K562 (cell line): ENCODE results near the gene OR8B3. TPM values are rescaled to one million over a fixed set of nuclear protein-coding genes. Genes with fewer than 3 reads are reported as not detected.
"Not testable (repeated sequence)": the region's sequence is repeated elsewhere in the genome, so short reads cannot be mapped to it uniquely, and the experiment has no call there.

ENCODE experiments used
- ATAC-seq: fragments of 200-7000 bp; cut with Tn5 transposase; 3 replicates; pipeline ENCODE4 v1.9.1; 2020; ENCODE audit warnings: moderate library complexity
- BruUV-seq: library from RNA; stranded (reverse); fragments of 400-500 nt; replicated peaks from 2 replicates; lab custom pipeline; 2021; lab: Mats Ljungman, UMichigan
- CTCF ChIA-PET: fragments of 300-600 bp; formaldehyde crosslinking; extraction: SDS; loops from one replicate; lab custom pipeline; 2021; ENCODE audit warnings: low intra/inter-chr PET ratio; lab: Yijun Ruan, JAX
- POLR2A ChIA-PET: fragments of 300-600, 350-650 bp; sonication (Branson Sonifier 250); formaldehyde crosslinking; extraction: SDS; loops from one replicate; lab custom pipeline; 2021; ENCODE audit warnings: antibody characterized with exemption, inconsistent platforms; lab: Yijun Ruan, JAX
- DNase-seq, 4 experiments: peaks; one replicate each; pipeline versions ENCODE4 v3.0.0 to v3.0.0-alpha.2; 2011 to 2018; ENCODE audit warnings: low spot score in 3 of 4, mixed read lengths in 3 of 4; ENCODE audit errors: extremely low read depth in 1 of 4
- FAIRE-seq: peaks from 2 replicates; lab custom pipeline; 2011; peaks lifted over from hg19 to GRCh38; lab: Jason Lieb, UNC
- H2AFZ ChIP-seq: 2 replicates; pipeline ENCODE4 v1.6.0; 2011; ENCODE audit warnings: low read depth, low read length, control low read depth, inconsistent platforms
- H3K27ac ChIP-seq: fragments of 200-600 bp; 3 replicates; pipeline ENCODE4 v1.8.0; 2011; ENCODE audit warnings: low read depth, mild to moderate bottlenecking, control low read depth, inconsistent platforms, low read length, moderate library complexity, mixed read lengths; ENCODE audit errors: extremely low read depth
- H3K27me3 ChIP-seq, 2 experiments: fragments of 300-600 bp in 1 of 2; 2 replicates in 1 of 2; 3 replicates in 1 of 2; pipeline versions ENCODE4 v1.6.0 to v1.8.0; 2011; ENCODE audit warnings: inconsistent platforms in 2 of 2, low read length in 2 of 2, mild to moderate bottlenecking in 1 of 2, mixed read lengths in 1 of 2, moderate library complexity in 1 of 2; ENCODE audit not compliant: control insufficient read depth in 2 of 2, insufficient read depth in 2 of 2
- H3K36me3 ChIP-seq: fragments of 300-600 bp; 3 replicates; pipeline ENCODE4 v1.8.0; 2011; ENCODE audit warnings: mild to moderate bottlenecking, low read length, inconsistent platforms; ENCODE audit not compliant: control insufficient read depth, insufficient read depth
- H3K4me1 ChIP-seq, 2 experiments: fragments of 200-600 bp in 1 of 2; replicated peaks in 1 of 2; 2 replicates in 1 of 2; 3 replicates in 1 of 2; pipeline versions ENCODE4 v1.5.1 to v1.8.0; 2011; ENCODE audit warnings: inconsistent platforms in 2 of 2, low read length in 2 of 2, mild to moderate bottlenecking in 1 of 2, mixed read lengths in 1 of 2, moderate library complexity in 1 of 2; ENCODE audit not compliant: control insufficient read depth in 2 of 2, insufficient read depth in 2 of 2
- H3K4me2 ChIP-seq: 2 replicates; pipeline ENCODE4 v1.6.1; 2011; ENCODE audit warnings: low read length, control low read depth, inconsistent platforms, mixed read lengths; ENCODE audit not compliant: insufficient read depth
- H3K4me3 ChIP-seq: fragments of 200-600 bp; sonication (generic), shearing (Covaris generic); 2 replicates; pipeline ENCODE4 v1.5.1; 2016; ENCODE audit warnings: control low read depth, inconsistent platforms
- H3K79me2 ChIP-seq: fragments of 200-600 bp; 3 replicates; pipeline ENCODE4 v1.8.0; 2011; ENCODE audit warnings: low read length, inconsistent platforms; ENCODE audit not compliant: control insufficient read depth, insufficient read depth
- H3K9ac ChIP-seq, 2 experiments: 2 replicates each; pipeline versions ENCODE4 v1.6.0 to v1.6.1; 2011; ENCODE audit warnings: low read depth in 2 of 2, low read length in 2 of 2, control low read depth in 1 of 2, inconsistent platforms in 1 of 2, mild to moderate bottlenecking in 1 of 2, mixed read lengths in 1 of 2; ENCODE audit not compliant: insufficient read depth in 1 of 2
- H3K9me1 ChIP-seq: one replicate; pipeline ENCODE4 v1.6.0; 2011; ENCODE audit warnings: inconsistent platforms, mild to moderate bottlenecking, low read length, moderate library complexity; ENCODE audit not compliant: control insufficient read depth, insufficient read depth
- H3K9me3 ChIP-seq: replicated peaks from 2 replicates; pipeline ENCODE4 v1.5.1; 2011; ENCODE audit warnings: low read depth, low read length, inconsistent platforms; ENCODE audit not compliant: control insufficient read depth, insufficient read depth
- H4K20me1 ChIP-seq: replicated peaks from 2 replicates; pipeline ENCODE4 v1.6.1; 2011; ENCODE audit warnings: low read length, inconsistent platforms, mixed read lengths; ENCODE audit not compliant: control insufficient read depth, insufficient read depth
- ARID1B ChIP-seq: fragments of 450-650 bp; IDR thresholded peaks from 2 replicates; pipeline ENCODE4 v1.6.1; 2016; ENCODE audit warnings: antibody characterized with exemption, mild to moderate bottlenecking, inconsistent platforms
- BHLHE40 ChIP-seq: IDR thresholded peaks from 2 replicates; pipeline ENCODE4 v1.6.1; 2011; ENCODE audit warnings: low read length, improper control_type of control experiment
- C11orf30 ChIP-seq: fragments of 450-650 bp; IDR thresholded peaks from 2 replicates; pipeline ENCODE4 v1.6.1; 2016; ENCODE audit warnings: low read depth, mild to moderate bottlenecking
- GATAD2A ChIP-seq: fragments of 450-650 bp; IDR thresholded peaks from 2 replicates; pipeline ENCODE4 v1.6.1; 2017
- KDM5B ChIP-seq: fragments of 200-600 bp; sonication (generic); IDR thresholded peaks from 2 replicates; pipeline ENCODE4 v1.6.1; 2012; ENCODE audit warnings: low read depth, mild to moderate bottlenecking, moderate library complexity, low read length, control low read depth, inconsistent platforms; ENCODE audit not compliant: insufficient replicate concordance
- MAFF ChIP-seq: IDR thresholded peaks from 2 replicates; pipeline ENCODE4 v1.6.1; 2012; ENCODE audit warnings: low read length, improper control_type of control experiment
- MAFG ChIP-seq: fragments of 450-650 bp; conservative IDR thresholded peaks from 2 replicates; pipeline ENCODE4 v1.6.1; 2016; ENCODE audit warnings: missing genetic modification characterization, missing compliant biosample characterization
- MAFK ChIP-seq: IDR thresholded peaks from 2 replicates; pipeline ENCODE4 v1.6.1; 2011; ENCODE audit warnings: low read length, improper control_type of control experiment
- NFE2 ChIP-seq: IDR thresholded peaks from 2 replicates; pipeline ENCODE4 v1.6.1; 2014; ENCODE audit warnings: antibody characterized with exemption, low read depth
- NFE2L1 ChIP-seq: fragments of 450-650 bp; IDR thresholded peaks from 2 replicates; pipeline ENCODE4 v1.6.1; 2016; ENCODE audit warnings: missing genetic modification characterization, low read depth, mild to moderate bottlenecking, missing compliant biosample characterization, moderate library complexity, borderline replicate concordance
- SIX5 ChIP-seq, 2 experiments: IDR thresholded peaks; 2 replicates each; pipeline ENCODE4 v1.6.1; 2011; ENCODE audit warnings: low read length in 2 of 2, borderline replicate concordance in 1 of 2, low read depth in 1 of 2, mild to moderate bottlenecking in 1 of 2, moderate library complexity in 1 of 2; ENCODE audit not compliant: insufficient read depth in 1 of 2
- TAL1 ChIP-seq: fragments of 450-650 bp; IDR thresholded peaks from 2 replicates; pipeline ENCODE4 v1.6.1; 2016; ENCODE audit warnings: mild to moderate bottlenecking
- ZBTB26 ChIP-seq: fragments of 450-650 bp; formaldehyde crosslinking; IDR thresholded peaks from 2 replicates; pipeline ENCODE4 v1.4.0; 2022; ENCODE audit warnings: missing genetic modification characterization
- ZNF184 ChIP-seq: sonication (generic); formaldehyde crosslinking; IDR thresholded peaks from 2 replicates; pipeline ENCODE4 v1.5.0; 2020; ENCODE audit warnings: missing genetic modification reagents
- ZNF224 ChIP-seq: sonication (generic); formaldehyde crosslinking; IDR thresholded peaks from 2 replicates; pipeline ENCODE4 v1.8.0; 2022; ENCODE audit warnings: mild to moderate bottlenecking, missing genetic modification reagents
- ZNF316 ChIP-seq: fragments of 450-650 bp; IDR thresholded peaks from 2 replicates; pipeline ENCODE4 v1.6.1; 2016
- WGBS: fragments of 100-300 bp; shearing (Covaris generic); methylation state at CpG from one replicate; pipeline ENCODE4 v1.1.6; 2016; ENCODE audit warnings: low coverage, mixed read lengths; ENCODE audit not compliant: insufficient coverage; ENCODE audit errors: missing lambda C conversion rate; 5-methylcytosine and 5-hydroxymethylcytosine counted together
- in situ Hi-C: fragments of 300-500 bp; cut with MboI; formaldehyde crosslinking; loops from 4 replicates; pipeline ENCODE4 v1.15.0; 2018; ENCODE audit warnings: inconsistent platforms, mixed read lengths
- intact Hi-C: fragments of 100-400 bp; cut with micrococcal nuclease; formaldehyde crosslinking; loops from 2 replicates; pipeline ENCODE4 v1.14.2; 2022
- polyA plus RNA-seq, 8 experiments: library from polyadenylated mRNA; depleted of rRNA in 4 of 8; stranded (reverse) in 5 of 8; unstranded in 3 of 8; fragments of >200 nt; fragmentation: Nextera tagmentation in 2 of 8; fragmentation: Illumina TruSeq in 1 of 8; extraction: Ambion mirVana in 2 of 8; extraction: Trizol in 1 of 8; gene quantifications; 2 replicates each; pipeline versions ENCODE4 v1.2.1 to v1.2.3, GENCODE V29; 2011 to 2014; ENCODE audit warnings: inconsistent platforms in 1 of 8, missing spikeins in 1 of 8
- total RNA-seq, 7 experiments: library from RNA; depleted of rRNA in 6 of 7; stranded (reverse); fragments of >200 nt in 6 of 7; fragmentation: Illumina TruSeq in 2 of 7; extraction: Trizol in 2 of 7; gene quantifications; 2 replicates each; pipeline versions ENCODE4 v1.2.1 to v1.2.3, GENCODE V29; 2011 to 2021; ENCODE audit warnings: low replicate concordance in 1 of 7

The OR8B3 gene
- total and polyA plus RNA-seq, 9 of the 15 experiments (the other 6 are each of a cell fraction or from before 2014, with no cell fraction given), result 0.13 TPM; not detected in 8

DNA sequence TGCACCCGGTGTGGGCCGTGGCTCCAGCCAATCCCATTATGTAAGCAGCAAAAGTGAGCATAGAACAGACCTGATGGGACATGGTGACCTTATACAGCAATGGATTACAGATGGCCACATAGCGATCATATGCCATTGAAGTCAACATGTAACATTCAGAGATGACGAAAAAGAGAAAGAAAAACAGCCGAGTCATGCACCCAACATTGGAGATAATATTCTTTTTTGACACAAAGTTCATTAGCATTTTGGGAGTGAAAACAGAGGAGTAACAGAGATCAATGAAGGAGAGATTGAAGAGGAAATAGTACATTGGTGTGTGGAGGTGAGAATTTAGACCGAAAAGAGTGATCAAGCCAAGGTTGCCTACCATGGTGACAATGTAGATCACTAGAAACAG, 16.0 kb downstream of the OR8B3 start:
- H3K36me3 ChIP-seq, H3K79me2 ChIP-seq, H4K20me1 ChIP-seq, FAIRE-seq, H3K9me1 ChIP-seq, H3K27me3 ChIP-seq, H3K4me2 ChIP-seq, H3K9me3 ChIP-seq, H3K4me1 ChIP-seq, H3K9ac ChIP-seq, CTCF ChIA-PET, H2AFZ ChIP-seq, in situ Hi-C loops, BruUV-seq, H3K4me3 ChIP-seq: not testable (repeated sequence)
- POLR2A ChIA-PET, result interaction anchor here (0.6 kb wide), 1 partner anchor 438 kb away, joined by 3 read pairs; no protein-coding TSS in a partner anchor
- DNase-seq, result peak in 1 of 4 experiments; percentile 10
- peak; percentile 48 for TF ChIP-seq C11orf30
- peak; percentile 46; the same call in 1 of the 2 replicates for TF ChIP-seq NFE2L1
- TF ChIP-seq NFE2, result peak; percentile 75
- peak; percentile 89 for TF ChIP-seq MAFG (tag)
- TF ChIP-seq MAFK, result peak; percentile 43; the same call in 1 of the 2 replicates
- peak; percentile 62 for TF ChIP-seq ZNF316
- peak; percentile 63; the same call in 1 of the 2 replicates for TF ChIP-seq MAFF
- peak overlapping the region; percentile 32; the same call in 1 of the 3 replicates for H3K27ac ChIP-seq
- WGBS, result 26% methylated on average over 4 of the region's 6 CpGs
- intact Hi-C loops, result loop anchor here (10.0 kb wide), 1 partner anchor 58 kb away; the partner anchor contains the start of gene OR8D2
- peak; percentile 59 for ATAC-seq

DNA sequence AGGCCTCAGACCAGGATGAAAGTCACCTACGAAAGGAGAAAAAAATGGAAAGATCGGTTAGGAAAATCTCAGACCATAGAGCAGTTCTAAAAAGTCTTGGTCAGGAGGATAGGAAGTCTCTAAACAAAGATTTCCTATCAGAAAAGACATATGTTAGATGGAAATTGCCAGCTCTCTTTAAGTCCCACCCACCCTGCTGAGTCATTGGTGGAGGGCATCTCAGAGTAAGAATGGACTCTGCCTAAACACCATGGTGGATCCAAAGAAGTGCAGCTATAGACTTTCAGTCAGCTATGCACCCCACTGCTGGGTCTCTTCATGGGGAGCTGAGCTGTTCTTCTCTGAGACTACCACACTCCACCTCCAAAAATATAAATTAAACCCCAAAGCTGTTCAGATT, 18.2 kb downstream of the OR8B3 start:
- Histone ChIP-seq H3K9me1 (no peaks in the 10 kb centered on the region), H3K9ac (no peak overlapping the region), H3K4me3 (no peak overlapping the region), H3K27me3 (no peaks in the 10 kb centered on the region), H3K27ac (no peak overlapping the region; the same call in 2 of the 3 replicates), H3K36me3 (no peaks in the 10 kb centered on the region), H2AFZ (no peak overlapping the region), H3K4me1 (peaks cover 0 to 2% of the 10 kb centered on the region in 2 experiments; a peak in 2 of 5 replicates), H4K20me1 (no peaks in the 10 kb centered on the region), H3K4me2 (no peak overlapping the region), H3K79me2 (no peaks in the 10 kb centered on the region), H3K9me3 (no peaks in the 10 kb centered on the region)
- peak; percentile 63 for FAIRE-seq
- BruUV-seq, result no TSS peak
- DNase-seq, result peak in 1 of 4 experiments; percentile 38
- ATAC-seq, result peak; percentile 80
- intact Hi-C loops (loop anchor here (10.0 kb wide), 1 partner anchor 56 kb away; the partner anchor contains the start of gene OR8D2), in situ Hi-C loops (no loop called here)
- ChIA-PET POLR2A (no interaction called here), CTCF (interaction anchor here (0.7 kb wide), 1 partner anchor 34 kb away, joined by 4 read pairs; no protein-coding TSS in a partner anchor)
- 52% methylated on average over 2 of the region's 2 CpGs for WGBS
- TF ChIP-seq NFE2 (peak; percentile 83), ZNF184 (CRISPR knock-in tag) (no peak), ARID1B (peak; percentile 36; the same call in 1 of the 2 replicates), MAFK (peak; percentile 47; the same call in 1 of the 2 replicates), TAL1 (no peak; the same call in 1 of the 2 replicates), BHLHE40 (no peak), KDM5B (no peak), ZNF224 (CRISPR knock-in tag) (no peak), C11orf30 (peak; percentile 55), MAFG (tag) (peak; percentile 40; the same call in 1 of the 2 replicates), SIX5 (IDR thresholded peaks at IDR 0.05; ENCODE audit: borderline replicate concordance in 1 of 2, insufficient read depth in 1 of 2, low read depth in 1 of 2, low read length in 2 of 2) (no peak), MAFF (peak; percentile 41; the same call in 1 of the 2 replicates), ZBTB26 (CRISPR knock-in tag) (no peak), GATAD2A (no peak), ZNF316 (peak; percentile 44)
